ENCODE data around the gene KERA.

DNA sequence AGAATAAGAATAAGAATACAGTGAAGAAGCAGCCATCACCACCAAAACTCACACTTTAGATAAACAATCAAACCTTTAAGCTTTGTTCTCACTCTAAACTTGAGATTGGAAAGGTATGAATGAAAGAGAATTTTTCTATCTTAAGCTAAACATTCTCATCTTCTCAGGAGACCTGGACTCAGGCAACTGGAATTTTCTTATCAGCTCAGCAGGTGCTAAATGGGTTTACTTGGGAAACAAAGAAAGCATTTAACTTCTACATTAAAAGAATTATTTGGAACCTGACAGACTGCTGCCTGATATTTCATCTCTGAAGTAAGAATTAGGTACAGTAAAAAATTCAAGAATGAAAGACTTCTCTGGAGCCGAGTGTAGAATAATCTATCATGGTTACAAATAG is 20.7 kb upstream of the KERA start:
- TF ChIP-seq, protein P1, sequence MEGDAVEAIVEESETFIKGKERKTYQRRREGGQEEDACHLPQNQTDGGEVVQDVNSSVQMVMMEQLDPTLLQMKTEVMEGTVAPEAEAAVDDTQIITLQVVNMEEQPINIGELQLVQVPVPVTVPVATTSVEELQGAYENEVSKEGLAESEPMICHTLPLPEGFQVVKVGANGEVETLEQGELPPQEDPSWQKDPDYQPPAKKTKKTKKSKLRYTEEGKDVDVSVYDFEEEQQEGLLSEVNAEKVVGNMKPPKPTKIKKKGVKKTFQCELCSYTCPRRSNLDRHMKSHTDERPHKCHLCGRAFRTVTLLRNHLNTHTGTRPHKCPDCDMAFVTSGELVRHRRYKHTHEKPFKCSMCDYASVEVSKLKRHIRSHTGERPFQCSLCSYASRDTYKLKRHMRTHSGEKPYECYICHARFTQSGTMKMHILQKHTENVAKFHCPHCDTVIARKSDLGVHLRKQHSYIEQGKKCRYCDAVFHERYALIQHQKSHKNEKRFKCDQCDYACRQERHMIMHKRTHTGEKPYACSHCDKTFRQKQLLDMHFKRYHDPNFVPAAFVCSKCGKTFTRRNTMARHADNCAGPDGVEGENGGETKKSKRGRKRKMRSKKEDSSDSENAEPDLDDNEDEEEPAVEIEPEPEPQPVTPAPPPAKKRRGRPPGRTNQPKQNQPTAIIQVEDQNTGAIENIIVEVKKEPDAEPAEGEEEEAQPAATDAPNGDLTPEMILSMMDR (IDR thresholded peaks at IDR 0.05; ENCODE audit: low read depth, low read length), result no peak
- no peak for TF ChIP-seq EZH2phosphoT487 (IDR thresholded peaks at IDR 0.05; ENCODE audit: low read depth)
